ENCODE results near the gene MACROD2. TPM values are rescaled to one million over a fixed set of nuclear protein-coding genes. Genes with fewer than 3 reads are reported as not detected.

Gene MACROD2
- total RNA-seq, 4 donors from 2014 or later: 2.1 to 28.1 (median 12.6) TPM

DNA sequence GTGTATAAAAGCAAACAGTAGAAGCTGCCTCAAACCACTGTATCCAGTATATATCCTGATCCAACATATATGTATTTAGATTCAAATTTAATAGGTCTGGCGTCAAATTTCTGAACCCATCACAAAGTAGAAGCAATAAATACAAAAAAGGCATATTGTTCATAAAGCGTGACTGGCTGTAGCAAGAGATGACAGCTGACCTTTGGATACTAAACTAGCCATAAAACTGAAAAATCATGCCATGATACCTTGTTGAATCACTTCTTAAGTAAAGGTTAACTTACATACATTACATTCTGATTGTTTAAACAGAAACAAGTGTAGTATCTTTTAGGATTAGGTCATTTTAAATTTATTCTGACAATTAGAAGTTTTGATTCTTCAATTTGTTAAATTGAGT is 714.1 kb downstream of the MACROD2 start:
- Histone ChIP-seq H3K9me3 (no peaks in the 10 kb centered on the region), H3K27me3 (no peaks in the 10 kb centered on the region), H3K4me3 (no peak overlapping the region), H3K4me1 (no peaks in the 10 kb centered on the region), H3K27ac (no peak overlapping the region), H3K36me3 (no peaks in the 10 kb centered on the region)
- no peak for TF ChIP-seq POLR2A (IDR thresholded peaks at IDR 0.05)
- TF ChIP-seq, protein P1, sequence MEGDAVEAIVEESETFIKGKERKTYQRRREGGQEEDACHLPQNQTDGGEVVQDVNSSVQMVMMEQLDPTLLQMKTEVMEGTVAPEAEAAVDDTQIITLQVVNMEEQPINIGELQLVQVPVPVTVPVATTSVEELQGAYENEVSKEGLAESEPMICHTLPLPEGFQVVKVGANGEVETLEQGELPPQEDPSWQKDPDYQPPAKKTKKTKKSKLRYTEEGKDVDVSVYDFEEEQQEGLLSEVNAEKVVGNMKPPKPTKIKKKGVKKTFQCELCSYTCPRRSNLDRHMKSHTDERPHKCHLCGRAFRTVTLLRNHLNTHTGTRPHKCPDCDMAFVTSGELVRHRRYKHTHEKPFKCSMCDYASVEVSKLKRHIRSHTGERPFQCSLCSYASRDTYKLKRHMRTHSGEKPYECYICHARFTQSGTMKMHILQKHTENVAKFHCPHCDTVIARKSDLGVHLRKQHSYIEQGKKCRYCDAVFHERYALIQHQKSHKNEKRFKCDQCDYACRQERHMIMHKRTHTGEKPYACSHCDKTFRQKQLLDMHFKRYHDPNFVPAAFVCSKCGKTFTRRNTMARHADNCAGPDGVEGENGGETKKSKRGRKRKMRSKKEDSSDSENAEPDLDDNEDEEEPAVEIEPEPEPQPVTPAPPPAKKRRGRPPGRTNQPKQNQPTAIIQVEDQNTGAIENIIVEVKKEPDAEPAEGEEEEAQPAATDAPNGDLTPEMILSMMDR (IDR thresholded peaks at IDR 0.05): no peak
- DNase-seq: no peak
- intact Hi-C loops (cut with DNase I; ENCODE audit: low total_unique reads): no loop called here

DNA sequence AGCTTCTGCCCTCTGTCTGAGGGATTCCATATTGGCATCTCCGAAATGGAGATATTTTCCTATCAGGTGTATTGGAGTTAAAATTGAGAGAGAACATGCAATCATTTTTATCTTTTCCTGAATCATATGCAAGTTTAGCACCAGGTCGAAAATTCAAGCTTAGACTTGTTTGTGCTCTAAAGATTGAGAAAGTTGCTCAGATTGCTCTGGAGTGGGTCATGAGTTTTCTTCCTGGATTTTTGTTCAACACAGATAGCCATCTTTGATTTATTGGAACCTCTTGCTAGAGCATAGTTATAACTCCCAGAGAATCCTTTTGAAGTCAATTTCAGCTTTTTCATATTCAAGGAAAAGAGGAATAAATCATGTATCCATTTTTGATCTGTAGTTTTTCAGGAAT is 715.6 kb downstream of the MACROD2 start:
- intact Hi-C loops (cut with DNase I; ENCODE audit: low total_unique reads): no loop called here
- no peaks in the 10 kb centered on the region for H3K36me3 ChIP-seq
- TF ChIP-seq, protein P1 (IDR thresholded peaks at IDR 0.05): no peak
- TF ChIP-seq POLR2A (IDR thresholded peaks at IDR 0.05): no peak
- H3K27ac ChIP-seq: no peak overlapping the region
- no peaks in the 10 kb centered on the region for H3K9me3 ChIP-seq
- no peaks in the 10 kb centered on the region for H3K4me1 ChIP-seq
- no peak overlapping the region for H3K4me3 ChIP-seq
- DNase-seq: no peak
- no peaks in the 10 kb centered on the region for H3K27me3 ChIP-seq

DNA sequence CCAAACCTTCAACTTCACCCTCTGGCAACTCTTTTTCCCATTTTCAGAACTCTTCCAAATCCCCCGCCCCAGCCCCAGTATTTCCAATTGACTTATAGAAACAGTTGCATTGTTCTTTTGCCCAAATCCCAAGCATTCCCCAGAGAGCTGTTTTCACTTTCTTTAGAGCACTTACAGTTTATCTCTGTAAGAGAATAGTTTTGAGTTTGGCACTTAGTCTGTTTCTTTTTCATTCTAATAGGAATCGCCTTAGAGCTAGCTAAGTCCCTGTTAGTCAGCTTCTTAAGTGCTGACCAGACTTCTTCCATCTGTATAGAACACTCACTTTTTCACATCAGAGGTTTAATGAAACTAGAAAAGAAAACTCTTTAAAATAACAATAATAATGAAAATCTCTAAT is 716.3 kb downstream of the MACROD2 start:
- intact Hi-C loops (cut with DNase I; ENCODE audit: low total_unique reads): no loop called here
- Histone ChIP-seq H3K9me3 (no peaks in the 10 kb centered on the region), H3K4me1 (no peaks in the 10 kb centered on the region), H3K27me3 (no peaks in the 10 kb centered on the region), H3K27ac (no peak overlapping the region), H3K4me3 (no peak overlapping the region), H3K36me3 (no peaks in the 10 kb centered on the region)
- DNase-seq: no peak
- TF ChIP-seq, protein P1 (IDR thresholded peaks at IDR 0.05): no peak
- no peak for TF ChIP-seq POLR2A (IDR thresholded peaks at IDR 0.05)

DNA sequence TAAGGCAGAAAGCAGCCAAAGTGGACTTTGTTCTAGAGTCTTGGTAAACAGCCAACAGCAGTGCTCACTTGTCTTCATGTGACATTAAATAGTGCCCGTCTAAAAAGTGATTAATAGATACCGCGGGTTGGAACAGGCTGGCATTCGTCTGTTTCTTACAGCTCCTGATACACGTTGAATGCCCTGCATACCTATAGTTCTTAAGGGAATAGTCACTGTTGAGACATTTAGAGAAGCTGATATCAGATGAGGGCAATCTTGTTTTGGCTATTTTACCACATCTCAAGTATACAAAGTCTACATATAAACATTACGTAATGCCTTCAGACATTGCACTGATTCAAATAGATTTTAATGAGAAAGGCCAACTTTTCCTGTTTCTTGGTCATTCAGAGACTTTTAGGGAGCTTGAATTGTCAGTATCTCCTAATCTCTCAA is 717.0 kb downstream of the MACROD2 start:
- Histone ChIP-seq H3K9me3 (no peaks in the 10 kb centered on the region), H3K4me1 (no peaks in the 10 kb centered on the region), H3K4me3 (no peak overlapping the region), H3K36me3 (no peaks in the 10 kb centered on the region), H3K27ac (no peak overlapping the region), H3K27me3 (no peaks in the 10 kb centered on the region)
- no peak for DNase-seq
- TF ChIP-seq, protein P1 (IDR thresholded peaks at IDR 0.05): no peak
- no peak for TF ChIP-seq POLR2A (IDR thresholded peaks at IDR 0.05)
- intact Hi-C loops (cut with DNase I; ENCODE audit: low total_unique reads): no loop called here

DNA sequence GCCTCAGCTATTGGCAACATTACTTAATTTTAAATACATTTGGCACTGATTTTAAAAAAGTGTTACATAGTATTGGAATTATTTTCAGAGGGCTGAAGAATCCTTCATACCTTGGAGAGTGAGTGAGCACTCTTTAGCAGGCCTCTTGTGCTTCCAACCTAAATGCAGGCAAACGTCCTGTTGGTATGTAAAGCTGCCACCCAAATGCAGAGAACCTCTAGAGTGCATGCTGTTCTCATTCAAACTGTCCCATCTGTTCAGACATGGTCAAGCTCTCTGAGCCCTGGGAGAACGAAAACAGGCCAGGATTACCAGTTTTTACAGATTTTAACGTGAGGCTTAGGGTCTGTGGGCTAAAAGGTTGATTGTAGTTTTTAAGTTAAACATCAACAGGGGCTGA is 720.1 kb downstream of the MACROD2 start:
- no peak for DNase-seq
- Histone ChIP-seq H3K27ac (no peak overlapping the region), H3K36me3 (no peaks in the 10 kb centered on the region), H3K4me3 (no peak overlapping the region), H3K27me3 (no peaks in the 10 kb centered on the region), H3K4me1 (no peaks in the 10 kb centered on the region), H3K9me3 (no peaks in the 10 kb centered on the region)
- intact Hi-C loops (cut with DNase I; ENCODE audit: low total_unique reads): no loop called here
- TF ChIP-seq POLR2A (IDR thresholded peaks at IDR 0.05): no peak
- TF ChIP-seq, protein P1 (IDR thresholded peaks at IDR 0.05): no peak

All from uterus (tissue), 4 donors.